SK-N-DZ (cell line): ENCODE data around the gene SIM2.

Experiments
- DNase-seq: peaks from one replicate; pipeline ENCODE4 v3.0.0-alpha.2; 2015; ENCODE audit warnings: low spot score

The SIM2 gene

GRCh38 chr21:36759348-36760083 lies 60.6 kb downstream of the SIM2 start:
- no peak for DNase-seq

- DNase-seq, result no peak
These were observed 62.8 kb downstream of the SIM2 start for GRCh38 chr21:36761685-36762084.

GRCh38 chr21:36762642-36763041 lies 63.7 kb downstream of the SIM2 start:
- no peak for DNase-seq

GRCh38 chr21:36763305-36763704 lies 64.4 kb downstream of the SIM2 start:
- no peak for DNase-seq

GRCh38 chr21:36765229-36765628 lies 66.3 kb downstream of the SIM2 start:
- no peak for DNase-seq

GRCh38 chr21:36766511-36766910 lies 67.6 kb downstream of the SIM2 start:
- DNase-seq, result no peak

- DNase-seq, result no peak
These were observed 68.2 kb downstream of the SIM2 start for GRCh38 chr21:36767096-36767495.

GRCh38 chr21:36768496-36768895 lies 69.6 kb downstream of the SIM2 start:
- no peak for DNase-seq

GRCh38 chr21:36769051-36769839 lies 70.3 kb downstream of the SIM2 start:
- DNase-seq, result no peak

- no peak for DNase-seq
These were observed 74.2 kb downstream of the SIM2 start for GRCh38 chr21:36773117-36773516.

GRCh38 chr21:36773995-36774394 lies 75.1 kb downstream of the SIM2 start:
- no peak for DNase-seq

GRCh38 chr21:36776981-36777617 lies 78.2 kb downstream of the SIM2 start:
- no peak for DNase-seq

- no peak for DNase-seq
These were observed 81.9 kb downstream of the SIM2 start for GRCh38 chr21:36780861-36781260.

GRCh38 chr21:36783612-36784374 lies 84.9 kb downstream of the SIM2 start:
- no peak for DNase-seq

GRCh38 chr21:36784947-36785346 lies 86.0 kb downstream of the SIM2 start:
- DNase-seq, result no peak

GRCh38 chr21:36785615-36786014 lies 86.7 kb downstream of the SIM2 start:
- no peak for DNase-seq

- no peak for DNase-seq
These were observed 87.3 kb downstream of the SIM2 start for GRCh38 chr21:36786186-36786585.

GRCh38 chr21:36788120-36788638 lies 89.3 kb downstream of the SIM2 start:
- DNase-seq, result no peak

- no peak for DNase-seq
These were observed 91.7 kb downstream of the SIM2 start for GRCh38 chr21:36790616-36791015.

- no peak for DNase-seq
These were observed 92.3 kb downstream of the SIM2 start for GRCh38 chr21:36791180-36791579.

- DNase-seq, result no peak
These were observed 93.0 kb downstream of the SIM2 start for GRCh38 chr21:36791695-36792470.
